ENCODE measurements around the gene SLC22A13.
"Not testable (repeated sequence)": the region's sequence is repeated elsewhere in the genome, so short reads cannot be mapped to it uniquely, and the experiment has no call there.

SLC22A13 gene

GRCh38 chr3:38265604-38266307 lies at the start of gene SLC22A13:
SLC22A13 (plus strand) TSS chr3:38265812; CDS start chr3:38265861, 49 bp downstream.
- DNase-seq: no peak

GRCh38 chr3:38219609-38220197 lies 45.9 kb upstream of the SLC22A13 start:
- DNase-seq: no peak

GRCh38 chr3:38221005-38221404 lies 44.6 kb upstream of the SLC22A13 start:
- DNase-seq: no peak

GRCh38 chr3:38222032-38222634 lies 43.5 kb upstream of the SLC22A13 start:
- DNase-seq: no peak

GRCh38 chr3:38224357-38224756 lies 41.3 kb upstream of the SLC22A13 start:
- DNase-seq: no peak

GRCh38 chr3:38226273-38226672 lies 39.3 kb upstream of the SLC22A13 start:
- no peak for DNase-seq

- no peak for DNase-seq
Measured at GRCh38 chr3:38227989-38228388, 37.6 kb upstream of the SLC22A13 start.

GRCh38 chr3:38229036-38229435 lies 36.6 kb upstream of the SLC22A13 start:
- no peak for DNase-seq

- DNase-seq: no peak
Measured at GRCh38 chr3:38232701-38233100, 32.9 kb upstream of the SLC22A13 start.

GRCh38 chr3:38235466-38235865 lies 30.1 kb upstream of the SLC22A13 start:
- no peak for DNase-seq

- DNase-seq: no peak
Measured at GRCh38 chr3:38238416-38239008, 27.1 kb upstream of the SLC22A13 start.

- DNase-seq: not testable (repeated sequence)
Measured at GRCh38 chr3:38242812-38243211, 22.8 kb upstream of the SLC22A13 start.

- no peak for DNase-seq
Measured at GRCh38 chr3:38245930-38246329, 19.7 kb upstream of the SLC22A13 start.

GRCh38 chr3:38247366-38248035 lies 18.1 kb upstream of the SLC22A13 start:
- DNase-seq: no peak

GRCh38 chr3:38250198-38250597 lies 15.4 kb upstream of the SLC22A13 start:
- DNase-seq: no peak

- DNase-seq: no peak
Measured at GRCh38 chr3:38251197-38251596, 14.4 kb upstream of the SLC22A13 start.

GRCh38 chr3:38253704-38254103 lies 11.9 kb upstream of the SLC22A13 start:
- no peak for DNase-seq

- no peak for DNase-seq
Measured at GRCh38 chr3:38254872-38255271, 10.7 kb upstream of the SLC22A13 start.

GRCh38 chr3:38255627-38256026 lies 10.0 kb upstream of the SLC22A13 start:
- no peak for DNase-seq

GRCh38 chr3:38257583-38257982 lies 8.0 kb upstream of the SLC22A13 start:
- no peak for DNase-seq

GRCh38 chr3:38260474-38260873 lies 5.1 kb upstream of the SLC22A13 start:
- no peak for DNase-seq

- DNase-seq: no peak
Measured at GRCh38 chr3:38264353-38264771, 1.2 kb upstream of the SLC22A13 start.

- DNase-seq: no peak
Measured at GRCh38 chr3:38264779-38265178, 833 bp upstream of the SLC22A13 start.
